GM12874 (cell line): ENCODE data around the gene RGS3.

Experiments used
- CTCF ChIP-seq: IDR thresholded peaks from 2 replicates; pipeline ENCODE4 v1.5.1; 2011; ENCODE audit warnings: low read depth, mild to moderate bottlenecking, control low read depth, low read length, moderate library complexity; ENCODE audit not compliant: insufficient read depth

RGS3 gene

GRCh38 chr9:113567361-113568080 is 104.0 kb downstream of the RGS3 start:
- no peak for TF ChIP-seq CTCF

GRCh38 chr9:113568081-113568435 is 104.5 kb downstream of the RGS3 start:
- TF ChIP-seq CTCF, result no peak

- TF ChIP-seq CTCF, result no peak
These were observed 105.2 kb downstream of the RGS3 start for GRCh38 chr9:113568571-113569321.

GRCh38 chr9:113569472-113570060 is 106.0 kb downstream of the RGS3 start:
- TF ChIP-seq CTCF, result no peak

GRCh38 chr9:113570106-113570505 is 106.6 kb downstream of the RGS3 start:
- TF ChIP-seq CTCF, result no peak

- no peak for TF ChIP-seq CTCF
These were observed 107.5 kb downstream of the RGS3 start for GRCh38 chr9:113570749-113571711.
